Bronchial epithelial cell (primary cell): Measurements from ENCODE around the gene VAV3. TPM values are rescaled to one million over a fixed set of nuclear protein-coding genes. Genes with fewer than 3 reads are reported as not detected.

Experiments used
- DNase-seq: peaks from one replicate; pipeline ENCODE4 v3.0.0-alpha.2; 2010; ENCODE audit warnings: low read depth
- FAIRE-seq: peaks from 2 replicates; lab custom pipeline; 2011; peaks lifted over from hg19 to GRCh38; lab: Jason Lieb, UNC
- H3K27me3 ChIP-seq: 2 replicates; pipeline ENCODE4 v1.5.1; 2011; ENCODE audit warnings: low read length; ENCODE audit not compliant: control insufficient read depth, insufficient read depth
- H3K36me3 ChIP-seq: 2 replicates; pipeline ENCODE4 v1.5.1; 2011; ENCODE audit warnings: low read length; ENCODE audit not compliant: control insufficient read depth, insufficient read depth
- H3K4me3 ChIP-seq: 2 replicates; pipeline ENCODE4 v1.5.1; 2011; ENCODE audit warnings: mild to moderate bottlenecking, low read depth, low read length, control low read depth
- CTCF ChIP-seq: IDR thresholded peaks from 2 replicates; pipeline ENCODE4 v1.5.1; 2011; ENCODE audit warnings: mild to moderate bottlenecking, moderate library complexity, low read length, control low read depth, inconsistent platforms; ENCODE audit not compliant: insufficient read depth, severe bottlenecking
- total RNA-seq: library from RNA; depleted of rRNA; stranded (reverse); fragments of >200 nt; gene quantifications from 2 replicates; pipeline ENCODE4 v1.2.1, GENCODE V29; 2014

VAV3 gene
- total RNA-seq, 1 donor from 2014 or later = 10.5 TPM

GRCh38 chr1:107954126-107954525 lies 10.9 kb downstream of the VAV3 start:
- no peak for FAIRE-seq
- TF ChIP-seq CTCF = no peak

DNA sequence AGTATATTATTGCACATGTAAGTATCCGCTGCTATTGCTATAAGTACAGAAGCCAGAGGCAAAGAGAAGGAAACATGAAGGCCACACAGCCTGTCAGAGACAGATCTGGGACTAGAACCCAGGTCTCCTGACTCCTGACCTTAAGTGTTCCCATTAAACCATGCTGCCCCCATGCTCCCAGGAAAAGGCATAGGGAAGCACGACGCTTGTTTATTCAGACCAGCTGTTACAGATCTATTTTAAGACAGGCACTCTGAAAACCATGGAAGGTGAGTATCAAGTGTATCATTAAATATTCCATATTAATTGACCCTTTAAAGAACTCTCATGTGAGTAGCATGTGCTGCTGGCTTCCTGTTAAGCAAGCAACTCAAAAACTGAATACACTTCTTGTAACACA lies 11.4 kb downstream of the VAV3 start:
- H3K36me3 ChIP-seq = no peaks in the 10 kb centered on the region
- DNase-seq (no peak), FAIRE-seq (no peak)
- H3K27me3 ChIP-seq = peaks cover 2% of the 10 kb centered on the region
- no peak for TF ChIP-seq CTCF
- H3K4me3 ChIP-seq = no peak overlapping the region

More at GRCh38 chr1:107954126-107954525, 10.9 kb downstream of the VAV3 start:
- Histone ChIP-seq H3K27me3 (peaks cover 2% of the 10 kb centered on the region), H3K4me3 (no peak overlapping the region), H3K36me3 (no peaks in the 10 kb centered on the region)
- DNase-seq = no peak

DNA sequence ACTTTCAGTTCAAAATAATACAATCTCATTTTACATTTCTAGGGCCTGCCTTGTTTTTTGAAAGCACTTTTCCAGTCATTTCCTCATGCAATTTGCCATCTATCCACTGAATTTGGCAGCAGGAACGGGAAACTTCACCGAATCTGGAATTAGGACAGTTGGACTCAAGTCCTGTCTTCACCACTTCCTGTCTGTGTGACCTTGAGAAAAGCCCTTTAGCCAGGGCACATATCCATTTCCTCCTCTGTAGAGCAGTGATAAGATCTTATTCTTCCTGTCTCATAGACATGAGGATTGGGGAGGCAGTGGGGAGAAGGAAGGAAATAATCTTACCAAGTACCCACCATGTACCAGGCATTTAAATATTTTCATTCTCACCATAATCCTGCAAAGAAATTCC lies 12.0 kb downstream of the VAV3 start:
- TF ChIP-seq CTCF = no peak
- no peaks in the 10 kb centered on the region for H3K36me3 ChIP-seq
- FAIRE-seq (no peak), DNase-seq (no peak)
- H3K27me3 ChIP-seq = peaks cover 2% of the 10 kb centered on the region
- H3K4me3 ChIP-seq = no peak overlapping the region

DNA sequence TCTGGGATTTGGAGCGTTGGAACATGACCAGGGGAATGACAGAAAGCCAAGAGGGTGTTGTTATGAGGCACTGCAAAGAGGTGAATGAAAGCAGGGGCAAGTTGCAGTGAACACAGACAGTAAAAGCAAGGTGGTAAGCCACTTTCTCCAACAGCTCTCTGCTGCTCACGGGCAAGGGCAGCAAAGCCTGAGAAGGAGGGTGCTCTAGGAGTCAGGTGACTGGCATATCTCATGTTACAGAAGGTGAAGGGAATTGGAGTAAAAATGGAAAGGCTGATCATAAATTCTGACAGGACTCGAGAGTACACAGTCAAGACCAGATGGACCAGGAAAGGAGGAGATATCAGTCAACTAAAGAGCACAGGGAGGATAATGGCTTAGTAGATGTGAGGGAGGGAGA lies 14.5 kb downstream of the VAV3 start:
- DNase-seq = no peak
- no peak for TF ChIP-seq CTCF
- Histone ChIP-seq H3K4me3 (no peak overlapping the region), H3K27me3 (no peaks in the 10 kb centered on the region), H3K36me3 (no peaks in the 10 kb centered on the region)
- no peak for FAIRE-seq

DNA sequence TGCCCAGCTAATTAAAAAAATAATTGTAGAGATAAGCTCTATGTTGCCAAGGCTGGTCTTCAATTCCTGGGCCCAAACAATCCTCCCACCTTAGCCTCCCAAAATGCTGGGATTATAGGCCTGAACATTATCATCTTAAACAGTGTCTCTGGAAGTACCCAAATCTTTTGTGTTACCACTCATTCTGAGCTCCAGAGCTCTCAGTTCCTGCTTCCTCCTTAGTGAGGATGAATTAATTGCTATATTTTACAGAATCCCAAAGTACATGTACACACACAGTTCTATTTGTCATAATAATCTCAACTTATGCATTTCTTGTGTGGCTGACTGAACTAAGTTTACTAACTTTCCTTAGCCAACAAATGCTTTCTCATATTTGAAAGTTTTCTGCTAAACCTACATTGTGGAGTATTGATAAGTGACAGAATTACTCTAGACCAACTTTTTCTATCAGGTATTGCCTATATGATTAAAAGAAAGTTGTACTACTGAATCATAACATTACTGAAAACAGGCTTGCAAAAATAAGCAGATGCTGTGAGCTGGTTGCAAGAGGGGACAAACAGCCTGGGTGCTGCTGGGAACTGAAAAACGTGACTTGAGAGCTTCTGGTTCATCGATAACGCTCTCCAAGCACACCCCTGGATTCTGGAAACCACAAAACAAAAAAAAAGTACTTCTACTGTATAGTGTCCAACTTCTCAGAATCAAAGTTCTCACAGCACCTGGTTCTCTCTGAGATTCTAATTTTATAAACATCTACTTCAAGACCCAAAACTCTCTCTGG lies 15.3 kb downstream of the VAV3 start:
- no peak for DNase-seq
- Histone ChIP-seq H3K4me3 (no peak overlapping the region), H3K36me3 (no peaks in the 10 kb centered on the region), H3K27me3 (no peaks in the 10 kb centered on the region)
- no peak for FAIRE-seq
- TF ChIP-seq CTCF = no peak

- FAIRE-seq (no peak), DNase-seq (no peak)
- no peaks in the 10 kb centered on the region for H3K27me3 ChIP-seq
- H3K4me3 ChIP-seq = no peak overlapping the region
- TF ChIP-seq CTCF = no peak
- H3K36me3 ChIP-seq = no peaks in the 10 kb centered on the region
These were observed 18.2 kb downstream of the VAV3 start for GRCh38 chr1:107946794-107947193.
